Spinal cord (tissue), 10 donors: ENCODE results near the gene FOXP1. TPM values are rescaled to one million over a fixed set of nuclear protein-coding genes. Genes with fewer than 3 reads are reported as not detected.
"Not testable (repeated sequence)": the region's sequence is repeated elsewhere in the genome, so short reads cannot be mapped to it uniquely, and the experiment has no call there.

Experiments used
- DNase-seq, 6 donors: peaks; one replicate each; pipeline versions ENCODE4 v3.0.0 to v3.0.0-alpha.2; 2013 to 2015; ENCODE audit warnings: low spot score in 6 of 6, low read depth in 4 of 6
- H3K27ac ChIP-seq: one replicate; pipeline ENCODE4 v1.5.1; 2013; ENCODE audit warnings: low read depth, low read length, control low read depth
- H3K27me3 ChIP-seq: one replicate; pipeline ENCODE4 v1.6.1; 2013; ENCODE audit warnings: low read length; ENCODE audit not compliant: control insufficient read depth, insufficient read depth
- H3K36me3 ChIP-seq: one replicate; pipeline ENCODE4 v1.6.1; 2013; ENCODE audit warnings: low read length; ENCODE audit not compliant: control insufficient read depth, insufficient read depth
- H3K4me1 ChIP-seq: one replicate; pipeline ENCODE4 v1.6.1; 2013; ENCODE audit warnings: low read length; ENCODE audit not compliant: control insufficient read depth, insufficient read depth
- H3K4me3 ChIP-seq: one replicate; pipeline ENCODE4 v1.5.1; 2013; ENCODE audit warnings: low read depth, low read length, control low read depth
- H3K9me3 ChIP-seq: one replicate; pipeline ENCODE4 v1.6.1; 2013; ENCODE audit warnings: low read length; ENCODE audit not compliant: control insufficient read depth, insufficient read depth
- whole genome bisulfite sequencing: methylation state at CpG from one replicate; pipeline ENCODE4 v1.1.5; 2013; ENCODE audit warnings: missing lambda C conversion rate; ENCODE audit not compliant: insufficient coverage; 5-methylcytosine and 5-hydroxymethylcytosine counted together
- polyA plus RNA-seq, 2 donors: library from polyadenylated mRNA; unstranded; fragments of 120-200 nt; gene quantifications; one replicate each; pipeline ENCODE4 v1.2.1, GENCODE V29; 2013; ENCODE audit not compliant: insufficient read length in 2 of 2
- total RNA-seq, 2 donors: library from RNA; depleted of rRNA in 1 of 2; stranded (reverse); fragments of 120-200 nt in 1 of 2; fragments of >200 nt in 1 of 2; gene quantifications; one replicate each; pipeline versions ENCODE4 v1.2.3 to v1.2.4, GENCODE V29; 2013 to 2014
- donor health status: healthy.

FOXP1 gene
- total and polyA plus RNA-seq, 4 donors, result 27.4 to 118 (median 66.1) TPM

DNA sequence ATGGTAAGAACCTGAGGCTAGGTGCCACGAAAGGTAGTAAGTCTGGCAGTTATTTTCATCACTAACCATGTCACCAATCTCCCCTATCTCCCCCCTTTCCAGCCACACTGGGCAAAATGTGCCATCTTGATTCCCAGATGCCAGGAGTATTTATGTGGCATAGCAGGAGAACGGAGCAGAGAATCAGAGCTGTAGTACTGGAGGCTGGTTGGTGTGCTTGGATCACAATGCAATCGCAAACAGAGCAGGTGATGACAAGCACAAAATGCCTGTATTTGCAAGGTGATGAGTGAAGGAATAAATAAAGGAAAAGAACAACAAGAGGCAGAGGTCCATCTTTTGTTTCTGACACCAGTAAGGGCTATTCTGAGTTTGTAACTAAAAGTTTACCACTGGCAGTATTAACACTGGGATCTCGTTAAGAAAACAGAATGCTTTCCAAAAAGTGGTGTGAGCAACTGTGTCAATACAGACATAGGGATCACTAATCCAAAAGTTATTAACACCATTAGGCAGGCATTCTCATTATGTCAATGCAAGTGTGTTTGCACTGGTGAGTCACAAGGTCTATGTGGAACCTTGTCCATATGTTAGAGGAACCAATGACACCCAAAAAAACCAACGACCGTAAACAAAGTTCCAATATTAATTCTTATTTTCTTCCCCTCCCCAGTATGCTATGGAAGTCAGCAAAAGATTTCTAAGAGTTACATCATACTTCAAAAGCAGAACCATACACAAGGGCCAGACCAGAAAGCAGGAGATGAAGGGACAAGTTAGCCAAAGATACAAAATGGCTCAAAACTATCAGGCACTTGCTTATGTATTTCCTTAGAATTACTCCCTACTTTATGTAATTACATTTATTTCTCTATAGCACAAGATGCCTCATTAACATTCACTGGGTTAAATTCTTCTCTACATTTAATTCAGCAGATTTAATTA is 556.6 kb downstream of the FOXP1 start:
- H3K4me1 ChIP-seq, result no peaks in the 10 kb centered on the region
- H3K27ac ChIP-seq, result no peak overlapping the region
- no peaks in the 10 kb centered on the region for H3K9me3 ChIP-seq
- H3K27me3 ChIP-seq, result no peaks in the 10 kb centered on the region
- H3K36me3 ChIP-seq, result no peaks in the 10 kb centered on the region
- no peak overlapping the region for H3K4me3 ChIP-seq
- 85% methylated on average over 4 of the region's 6 CpGs for WGBS
- DNase-seq, result no peak

DNA sequence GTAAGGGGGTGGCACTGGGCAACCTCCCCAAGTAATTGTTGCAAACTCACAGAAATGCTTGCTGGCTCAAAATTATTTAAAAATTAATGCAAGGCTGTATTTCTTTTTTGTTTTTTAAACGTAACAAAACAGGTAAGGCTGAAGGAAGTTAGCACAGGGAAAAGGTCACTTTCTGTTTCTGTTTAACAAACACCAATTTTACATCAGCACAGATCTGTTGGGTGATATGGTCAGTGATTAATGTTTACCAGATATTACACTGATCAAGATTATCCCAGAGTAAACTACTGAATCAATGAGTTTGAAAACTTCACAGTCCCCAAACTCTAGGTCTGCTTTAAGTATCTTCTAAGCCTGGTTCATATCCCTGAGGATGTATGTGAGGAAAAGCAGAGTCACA is 558.0 kb downstream of the FOXP1 start:
- Histone ChIP-seq H3K9me3 (no peaks in the 10 kb centered on the region), H3K4me3 (no peak overlapping the region), H3K27me3 (no peaks in the 10 kb centered on the region), H3K4me1 (no peaks in the 10 kb centered on the region), H3K36me3 (no peaks in the 10 kb centered on the region), H3K27ac (no peak overlapping the region)
- DNase-seq, result no peak
- WGBS, result no CpG with 5 or more reads among the region's 1 CpG

DNA sequence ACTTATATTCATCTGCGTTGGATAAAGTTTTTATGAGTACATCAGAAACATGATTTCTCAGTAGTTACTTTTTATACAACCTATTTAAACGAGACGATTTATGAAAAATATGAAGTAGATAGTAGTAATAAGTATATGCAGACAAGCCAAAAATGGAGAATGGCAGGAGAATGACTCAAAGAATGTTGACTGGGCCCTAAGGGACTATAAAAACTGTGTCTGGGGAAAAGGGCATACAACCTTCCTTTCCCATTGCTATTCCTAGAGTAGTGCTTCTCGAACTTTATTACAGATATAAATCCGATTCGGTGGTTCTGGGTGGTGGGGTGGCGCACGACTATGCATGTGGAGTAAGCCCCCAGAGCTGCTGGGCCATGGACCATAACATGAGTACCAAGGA is 558.5 kb downstream of the FOXP1 start:
- Histone ChIP-seq H3K27ac (no peak overlapping the region), H3K27me3 (no peaks in the 10 kb centered on the region), H3K36me3 (no peaks in the 10 kb centered on the region), H3K4me3 (no peak overlapping the region), H3K9me3 (no peaks in the 10 kb centered on the region), H3K4me1 (no peaks in the 10 kb centered on the region)
- 96% methylated on average over 4 of the region's 8 CpGs for WGBS
- DNase-seq, result no peak

DNA sequence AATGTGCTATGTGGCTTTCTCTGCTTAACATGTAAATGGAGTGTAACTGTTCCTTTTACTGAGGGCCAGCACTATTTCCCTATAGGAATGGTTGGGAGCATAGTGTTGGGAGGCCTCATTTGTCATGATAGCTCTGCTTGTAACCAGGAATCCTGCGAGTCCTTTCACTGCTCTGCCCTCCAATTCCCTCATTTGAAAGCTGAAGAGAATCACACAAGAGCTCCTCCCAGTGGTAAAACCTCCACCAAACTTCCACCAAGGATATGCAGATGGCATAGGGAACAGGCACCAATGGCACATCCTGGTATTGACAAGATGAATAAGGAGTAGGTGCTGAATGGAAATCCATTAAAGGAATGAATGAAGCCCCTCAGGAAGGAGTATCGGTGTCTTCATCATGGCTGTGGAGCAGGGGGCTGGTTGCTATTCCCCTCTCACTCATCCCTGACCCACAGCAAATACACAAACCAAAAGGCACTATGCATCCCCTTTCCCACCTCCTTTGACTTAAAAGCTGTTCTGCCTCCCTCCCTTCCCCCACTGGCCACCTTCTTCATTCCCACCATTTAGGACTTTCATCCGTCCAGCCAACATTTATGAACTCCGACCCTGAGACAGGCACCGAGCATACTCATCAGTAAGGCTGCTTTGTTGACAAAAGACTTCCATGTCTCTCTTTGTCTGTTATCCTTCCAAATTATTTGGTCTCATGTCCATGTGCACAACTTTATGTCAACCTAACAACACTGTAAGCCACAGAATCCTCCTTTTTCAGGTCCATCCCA is 560.8 kb downstream of the FOXP1 start:
- DNase-seq, result peak in 1 of 6 donors; percentile 57
- Histone ChIP-seq H3K9me3 (no peaks in the 10 kb centered on the region), H3K4me1 (no peaks in the 10 kb centered on the region), H3K36me3 (no peaks in the 10 kb centered on the region), H3K27ac (no peak overlapping the region), H3K27me3 (no peaks in the 10 kb centered on the region), H3K4me3 (no peak overlapping the region)
- WGBS, result 59% methylated on average over 5 of the region's 5 CpGs

DNA sequence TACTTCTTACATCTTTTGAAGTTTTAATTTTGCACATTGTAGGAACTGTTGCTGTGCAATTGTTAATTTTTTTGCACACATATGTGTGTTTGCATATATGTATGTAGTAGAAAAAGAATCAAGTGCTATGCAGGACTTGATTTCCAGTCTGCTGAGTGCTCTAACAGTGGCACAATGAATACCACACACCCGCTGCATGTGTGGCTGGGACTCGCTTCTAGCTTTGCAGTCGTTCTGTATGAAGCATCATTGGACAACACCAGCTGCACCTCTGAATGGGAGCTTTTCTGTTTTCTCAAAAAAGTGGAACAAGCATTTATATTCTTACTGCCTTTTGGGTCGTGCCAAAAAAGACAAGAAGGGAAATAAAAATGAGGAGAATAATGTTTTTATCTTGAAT is 564.7 kb downstream of the FOXP1 start:
- peak in 1 of 6 donors; percentile 55 for DNase-seq
- Histone ChIP-seq H3K9me3 (no peaks in the 10 kb centered on the region), H3K27me3 (no peaks in the 10 kb centered on the region), H3K36me3 (no peaks in the 10 kb centered on the region), H3K4me3 (no peak overlapping the region), H3K4me1 (no peaks in the 10 kb centered on the region), H3K27ac (no peak overlapping the region)
- WGBS, result 38% methylated on average over 3 of the region's 4 CpGs

DNA sequence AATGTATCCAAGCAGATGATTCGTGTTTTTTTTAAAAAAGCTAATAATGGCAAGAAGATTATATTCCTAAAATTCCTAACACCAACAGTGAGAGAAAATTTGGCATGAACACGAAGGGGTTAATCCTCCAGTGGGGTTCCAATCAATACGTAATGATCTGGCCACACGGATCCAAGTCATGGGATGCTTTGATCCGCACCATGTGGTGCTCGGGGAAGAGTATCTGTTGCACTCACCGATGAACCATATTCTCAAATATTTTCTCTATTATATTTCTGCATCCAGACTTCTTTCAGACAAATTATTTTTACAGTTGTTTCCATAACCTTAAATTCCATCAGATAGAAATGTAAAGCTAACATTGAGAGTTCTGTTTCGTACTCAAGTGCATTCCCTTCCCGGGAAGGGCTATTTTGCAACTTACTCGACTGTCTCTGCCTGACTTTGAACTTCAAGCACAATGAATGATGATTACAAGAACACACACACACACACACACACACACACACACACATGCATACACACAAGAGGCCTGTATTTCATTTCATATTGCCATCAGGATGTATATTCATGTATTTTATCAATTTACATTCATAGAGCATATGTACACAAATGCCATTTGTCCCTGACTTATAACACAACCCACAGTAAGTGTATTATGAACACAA is 567.2 kb downstream of the FOXP1 start:
- H3K27ac ChIP-seq, result no peak overlapping the region
- H3K9me3 ChIP-seq, result no peaks in the 10 kb centered on the region
- no peaks in the 10 kb centered on the region for H3K36me3 ChIP-seq
- no peaks in the 10 kb centered on the region for H3K4me1 ChIP-seq
- no peak overlapping the region for H3K4me3 ChIP-seq
- DNase-seq, result no peak
- H3K27me3 ChIP-seq, result no peaks in the 10 kb centered on the region
- WGBS, result 80% methylated on average over 1 of the region's 10 CpGs

DNA sequence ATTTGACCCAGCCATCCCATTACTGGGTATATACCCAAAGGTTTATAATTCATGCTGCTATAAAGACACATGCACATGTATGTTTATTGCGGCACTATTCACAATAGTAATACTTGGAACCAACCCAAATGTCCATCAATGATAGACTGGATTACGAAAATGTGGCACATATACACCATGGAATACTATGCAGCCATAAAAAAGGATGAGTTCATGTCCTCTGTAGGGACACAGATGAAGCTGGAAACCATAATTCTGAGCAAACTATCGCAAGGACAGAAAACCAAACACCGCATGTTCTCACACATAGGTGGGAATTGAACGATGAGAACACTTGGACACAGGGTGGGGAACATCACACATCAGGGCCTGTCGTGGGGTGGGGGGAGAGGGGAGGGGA is 568.9 kb downstream of the FOXP1 start:
- WGBS, result 100% methylated on average over 3 of the region's 6 CpGs

DNA sequence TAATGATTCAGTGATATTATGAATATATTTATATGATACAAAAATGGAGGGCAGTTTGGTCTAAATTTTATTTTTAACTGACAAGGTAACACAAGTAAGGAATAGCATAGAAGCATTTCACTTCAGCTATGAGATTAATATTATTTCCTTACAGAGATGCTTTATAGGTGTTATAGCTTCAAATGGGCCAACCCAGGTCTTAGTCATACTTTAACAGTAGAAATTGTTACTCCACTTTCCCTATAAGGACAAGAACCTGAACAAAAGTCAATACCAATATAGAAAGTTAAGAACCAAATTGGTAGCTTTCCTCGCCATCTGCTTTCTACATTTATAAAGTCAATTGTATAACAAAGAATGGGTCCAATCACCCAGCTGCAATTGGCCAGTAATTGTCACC is 570.6 kb downstream of the FOXP1 start:
- Histone ChIP-seq H3K27me3 (no peaks in the 10 kb centered on the region), H3K4me3 (no peak overlapping the region), H3K9me3 (no peaks in the 10 kb centered on the region), H3K36me3 (no peaks in the 10 kb centered on the region), H3K27ac (no peak overlapping the region), H3K4me1 (no peaks in the 10 kb centered on the region)
- DNase-seq, result no peak
- no CpG with 5 or more reads among the region's 1 CpG for WGBS

More for the DNA sequence above, 568.9 kb downstream of the FOXP1 start:
- not testable (repeated sequence) for H3K9me3 ChIP-seq, H3K27ac ChIP-seq, DNase-seq, H3K36me3 ChIP-seq, H3K4me3 ChIP-seq, H3K4me1 ChIP-seq, H3K27me3 ChIP-seq

DNA sequence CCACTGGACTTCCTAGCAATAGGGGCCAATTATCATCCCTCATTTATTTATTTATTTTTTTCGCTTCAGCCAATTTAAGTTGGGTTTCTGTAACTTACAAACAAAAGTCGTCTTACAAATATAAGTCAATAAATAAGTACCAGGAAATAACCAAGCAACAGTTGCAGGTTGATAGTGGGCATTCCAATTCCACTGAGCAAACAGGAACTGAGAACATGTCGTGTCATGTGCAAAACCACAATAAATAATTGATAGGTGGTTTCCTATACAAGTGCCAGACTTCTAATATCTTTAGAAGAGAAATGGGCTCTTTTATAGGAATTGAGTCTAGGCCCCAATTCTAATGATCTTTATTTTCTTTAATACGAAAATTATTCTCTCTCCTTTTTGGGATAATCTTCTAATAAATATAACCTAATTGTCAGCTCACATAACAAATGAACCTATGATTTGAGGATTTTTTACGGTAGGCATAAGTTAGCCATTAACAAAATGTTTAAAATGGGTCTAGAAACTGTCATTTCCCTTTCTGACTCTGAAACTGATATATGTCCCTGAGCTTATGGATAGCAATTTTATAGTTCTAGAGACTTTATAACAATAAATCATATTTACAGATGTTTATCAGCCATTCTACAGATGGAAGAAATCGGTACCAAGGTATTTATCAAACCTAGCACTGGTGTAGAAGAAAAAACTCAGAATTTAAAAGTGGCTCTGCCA is 571.8 kb downstream of the FOXP1 start:
- Histone ChIP-seq H3K36me3 (no peaks in the 10 kb centered on the region), H3K4me1 (no peaks in the 10 kb centered on the region), H3K9me3 (no peaks in the 10 kb centered on the region), H3K4me3 (no peak overlapping the region), H3K27ac (no peak overlapping the region), H3K27me3 (no peaks in the 10 kb centered on the region)
- no CpG with 5 or more reads among the region's 6 CpGs for WGBS
- DNase-seq, result no peak
